ENCODE data around the gene ANKMY2. TPM values are rescaled to one million over a fixed set of nuclear protein-coding genes. Genes with fewer than 3 reads are reported as not detected.

Gene ANKMY2
- total RNA-seq, 2 experiments from 2014 or later: 11.7 to 12.3 TPM

GRCh38 chr7:16579216-16579615 is 66.3 kb downstream of the ANKMY2 start:
- ChIA-PET CTCF (no interaction called here), POLR2A (no interaction called here)
- Mint-ChIP-seq H3K4me1 (no peaks in the 10 kb centered on the region), H3K27me3 (peaks cover 2% of the 10 kb centered on the region), H3K9me3 (no peaks in the 10 kb centered on the region), H3K4me3 (no peak overlapping the region), H3K36me3 (ENCODE audit: low read depth) (no peaks in the 10 kb centered on the region), H3K27ac (no peak overlapping the region)
- no peak for DNase-seq

GRCh38 chr7:16571941-16572340 is 73.6 kb downstream of the ANKMY2 start:
- no peaks in the 10 kb centered on the region for H3K4me1 Mint-ChIP-seq
- H3K4me3 Mint-ChIP-seq: no peak overlapping the region
- POLR2A ChIA-PET: no interaction called here
- CTCF ChIA-PET: no interaction called here
- no peaks in the 10 kb centered on the region for H3K9me3 Mint-ChIP-seq
- peaks cover 6% of the 10 kb centered on the region for H3K27me3 Mint-ChIP-seq
- H3K27ac Mint-ChIP-seq: no peak overlapping the region
- no peaks in the 10 kb centered on the region for H3K36me3 Mint-ChIP-seq (ENCODE audit: low read depth)
- DNase-seq: no peak

GRCh38 chr7:16564909-16565426 is 80.6 kb downstream of the ANKMY2 start:
- Mint-ChIP-seq H3K4me1 (peaks cover 13% of the 10 kb centered on the region), H3K9me3 (no peaks in the 10 kb centered on the region), H3K4me3 (no peak overlapping the region), H3K27me3 (peaks cover 3% of the 10 kb centered on the region), H3K27ac (no peak overlapping the region), H3K36me3 (ENCODE audit: low read depth) (no peaks in the 10 kb centered on the region)
- POLR2A ChIA-PET: interaction anchor here (0.6 kb wide), 1 partner anchor 144 kb away, joined by 3 read pairs; the partner anchor contains the start of gene CRPPA
- CTCF ChIA-PET: interaction anchor here (0.6 to 2.9 kb wide), 48 partner anchors 8 to 494 kb away, joined by 3 to 66 read pairs (median 4); partner anchors contain the start of genes ANKMY2, CRPPA and SOSTDC1
- DNase-seq: no peak

- no peaks in the 10 kb centered on the region for H3K9me3 Mint-ChIP-seq
- no peak overlapping the region for H3K4me3 Mint-ChIP-seq
- H3K4me1 Mint-ChIP-seq: peaks cover 13% of the 10 kb centered on the region
- no peak for DNase-seq
- POLR2A ChIA-PET: no interaction called here
- CTCF ChIA-PET: interaction anchor here (0.9 to 2.9 kb wide), 23 partner anchors 11 to 493 kb away, joined by 3 to 66 read pairs (median 6); partner anchors contain the start of gene CRPPA
- no peak overlapping the region for H3K27ac Mint-ChIP-seq
- H3K27me3 Mint-ChIP-seq: peaks cover 3% of the 10 kb centered on the region
- H3K36me3 Mint-ChIP-seq (ENCODE audit: low read depth): no peaks in the 10 kb centered on the region
These were observed 81.6 kb downstream of the ANKMY2 start for GRCh38 chr7:16564023-16564380.

GRCh38 chr7:16563281-16564022 is 82.1 kb downstream of the ANKMY2 start:
- DNase-seq: no peak
- Mint-ChIP-seq H3K27ac (no peak overlapping the region), H3K36me3 (ENCODE audit: low read depth) (no peaks in the 10 kb centered on the region), H3K4me1 (peaks cover 13% of the 10 kb centered on the region), H3K9me3 (no peaks in the 10 kb centered on the region), H3K27me3 (peaks cover under 1% of the 10 kb centered on the region), H3K4me3 (no peak overlapping the region)
- CTCF ChIA-PET: interaction anchor here (1.6 to 1.9 kb wide), 2 partner anchors 15 to 449 kb away, joined by 6 to 9 read pairs; no protein-coding TSS in a partner anchor
- POLR2A ChIA-PET: no interaction called here

- POLR2A ChIA-PET: no interaction called here
- Mint-ChIP-seq H3K27me3 (no peaks in the 10 kb centered on the region), H3K27ac (no peak overlapping the region), H3K36me3 (ENCODE audit: low read depth) (no peaks in the 10 kb centered on the region), H3K4me1 (peaks cover 13% of the 10 kb centered on the region), H3K4me3 (no peak overlapping the region), H3K9me3 (no peaks in the 10 kb centered on the region)
- CTCF ChIA-PET: interaction anchor here (1.4 kb wide), 1 partner anchor 485 kb away, joined by 4 read pairs; no protein-coding TSS in a partner anchor
- no peak for DNase-seq
These were observed 82.9 kb downstream of the ANKMY2 start for GRCh38 chr7:16562456-16563220.

- H3K36me3 Mint-ChIP-seq (ENCODE audit: low read depth): no peaks in the 10 kb centered on the region
- peaks cover 13% of the 10 kb centered on the region for H3K4me1 Mint-ChIP-seq
- no peak overlapping the region for H3K27ac Mint-ChIP-seq
- CTCF ChIA-PET: interaction anchor here (1.4 kb wide), 1 partner anchor 484 kb away, joined by 4 read pairs; no protein-coding TSS in a partner anchor
- no peak overlapping the region for H3K4me3 Mint-ChIP-seq
- H3K27me3 Mint-ChIP-seq: no peaks in the 10 kb centered on the region
- no peak for DNase-seq
- POLR2A ChIA-PET: no interaction called here
- no peaks in the 10 kb centered on the region for H3K9me3 Mint-ChIP-seq
These were observed 83.6 kb downstream of the ANKMY2 start for GRCh38 chr7:16561943-16562342.

- peaks cover 9% of the 10 kb centered on the region for H3K4me1 Mint-ChIP-seq
- H3K36me3 Mint-ChIP-seq (ENCODE audit: low read depth): no peaks in the 10 kb centered on the region
- H3K27me3 Mint-ChIP-seq: no peaks in the 10 kb centered on the region
- no peak for DNase-seq
- CTCF ChIA-PET: no interaction called here
- POLR2A ChIA-PET: no interaction called here
- H3K4me3 Mint-ChIP-seq: no peak overlapping the region
- no peak overlapping the region for H3K27ac Mint-ChIP-seq
- no peaks in the 10 kb centered on the region for H3K9me3 Mint-ChIP-seq
These were observed 85.9 kb downstream of the ANKMY2 start for GRCh38 chr7:16559497-16560179.

- ChIA-PET CTCF (interaction anchor here (1.1 kb wide), 1 partner anchor 138 kb away, joined by 4 read pairs; no protein-coding TSS in a partner anchor), POLR2A (no interaction called here)
- H3K4me3 Mint-ChIP-seq: no peak overlapping the region
- H3K36me3 Mint-ChIP-seq (ENCODE audit: low read depth): no peaks in the 10 kb centered on the region
- H3K9me3 Mint-ChIP-seq: no peaks in the 10 kb centered on the region
- no peaks in the 10 kb centered on the region for H3K27me3 Mint-ChIP-seq
- no peak for DNase-seq
- H3K27ac Mint-ChIP-seq: no peak overlapping the region
- peaks cover 5% of the 10 kb centered on the region for H3K4me1 Mint-ChIP-seq
These were observed 86.7 kb downstream of the ANKMY2 start for GRCh38 chr7:16558761-16559302.

GRCh38 chr7:16556359-16556758 is 89.2 kb downstream of the ANKMY2 start:
- H3K36me3 Mint-ChIP-seq (ENCODE audit: low read depth): no peaks in the 10 kb centered on the region
- no peaks in the 10 kb centered on the region for H3K9me3 Mint-ChIP-seq
- ChIA-PET POLR2A (no interaction called here), CTCF (interaction anchor here (1.0 kb wide), 1 partner anchor 9 kb away, joined by 4 read pairs; no protein-coding TSS in a partner anchor)
- H3K4me3 Mint-ChIP-seq: no peak overlapping the region
- no peaks in the 10 kb centered on the region for H3K4me1 Mint-ChIP-seq
- no peak for DNase-seq
- H3K27me3 Mint-ChIP-seq: peaks cover 8% of the 10 kb centered on the region
- H3K27ac Mint-ChIP-seq: no peak overlapping the region

GRCh38 chr7:16554518-16555236 is 90.9 kb downstream of the ANKMY2 start:
- CTCF ChIA-PET: interaction anchor here (1.0 to 2.4 kb wide), 2 partner anchors 10 kb away, joined by 3 to 12 read pairs; no protein-coding TSS in a partner anchor

GRCh38 chr7:16550671-16551070 is 94.9 kb downstream of the ANKMY2 start:
- Mint-ChIP-seq H3K4me1 (no peaks in the 10 kb centered on the region), H3K9me3 (no peaks in the 10 kb centered on the region), H3K36me3 (ENCODE audit: low read depth) (no peaks in the 10 kb centered on the region), H3K27me3 (peaks cover 10% of the 10 kb centered on the region), H3K4me3 (no peak overlapping the region), H3K27ac (no peak overlapping the region)
- ChIA-PET POLR2A (no interaction called here), CTCF (interaction anchor here (1.2 to 2.1 kb wide), 2 partner anchors 14 to 118 kb away, joined by 3 to 9 read pairs; no protein-coding TSS in a partner anchor)
- DNase-seq: no peak

More at GRCh38 chr7:16554518-16555236, 90.9 kb downstream of the ANKMY2 start:
- Mint-ChIP-seq H3K4me1 (no peaks in the 10 kb centered on the region), H3K9me3 (no peaks in the 10 kb centered on the region), H3K27ac (no peak overlapping the region), H3K4me3 (no peak overlapping the region), H3K27me3 (peaks cover 10% of the 10 kb centered on the region), H3K36me3 (ENCODE audit: low read depth) (no peaks in the 10 kb centered on the region)
- POLR2A ChIA-PET: no interaction called here
- DNase-seq: no peak
